RWPE2 (cell line): ENCODE data around the gene TAS2R10.

Experiments used
- ATAC-seq: fragments of 200-7000 bp; cut with Tn5 transposase; 3 replicates; pipeline ENCODE4 v1.9.1; 2021; ENCODE audit warnings: low read depth
- DNase-seq: peaks from one replicate; pipeline ENCODE4 v3.0.0-alpha.2; 2020; ENCODE audit warnings: low spot score
- H3K27ac ChIP-seq: fragments of 450-650 bp; 2 replicates; pipeline ENCODE4 v1.5.1; 2017; ENCODE audit warnings: mild to moderate bottlenecking; ENCODE audit not compliant: poor library complexity, severe bottlenecking
- H3K27me3 ChIP-seq: fragments of 250-450 bp; sonication (Bioruptor Pico); 2 replicates; pipeline ENCODE4 v1.5.1; 2021; ENCODE audit warnings: mild to moderate bottlenecking, moderate library complexity; ENCODE audit not compliant: insufficient read depth, poor library complexity, severe bottlenecking
- H3K36me3 ChIP-seq: fragments of 250-450 bp; sonication (Bioruptor Pico); 2 replicates; pipeline ENCODE4 v1.5.1; 2020; ENCODE audit warnings: low read depth, mild to moderate bottlenecking, moderate library complexity
- H3K4me1 ChIP-seq: fragments of 250-450 bp; sonication (Bioruptor Pico); 2 replicates; pipeline ENCODE4 v1.5.1; 2021; ENCODE audit warnings: mild to moderate bottlenecking, moderate library complexity; ENCODE audit not compliant: insufficient read depth, poor library complexity, severe bottlenecking
- H3K4me3 ChIP-seq: fragments of 250-450 bp; sonication (Bioruptor Pico); 2 replicates; pipeline ENCODE4 v1.5.1; 2021; ENCODE audit warnings: mild to moderate bottlenecking, moderate library complexity; ENCODE audit not compliant: severe bottlenecking
- H3K9me3 ChIP-seq: fragments of 250-450 bp; sonication (Bioruptor Pico); 2 replicates; pipeline ENCODE4 v1.5.1; 2021; ENCODE audit warnings: mild to moderate bottlenecking, moderate library complexity; ENCODE audit not compliant: severe bottlenecking
- CTCF ChIP-seq: fragments of 450-650 bp; IDR thresholded peaks from one replicate; pipeline ENCODE4 v1.5.1; 2017; ENCODE audit warnings: mild to moderate bottlenecking, moderate library complexity; ENCODE audit not compliant: poor library complexity, severe bottlenecking

TAS2R10 gene

DNA sequence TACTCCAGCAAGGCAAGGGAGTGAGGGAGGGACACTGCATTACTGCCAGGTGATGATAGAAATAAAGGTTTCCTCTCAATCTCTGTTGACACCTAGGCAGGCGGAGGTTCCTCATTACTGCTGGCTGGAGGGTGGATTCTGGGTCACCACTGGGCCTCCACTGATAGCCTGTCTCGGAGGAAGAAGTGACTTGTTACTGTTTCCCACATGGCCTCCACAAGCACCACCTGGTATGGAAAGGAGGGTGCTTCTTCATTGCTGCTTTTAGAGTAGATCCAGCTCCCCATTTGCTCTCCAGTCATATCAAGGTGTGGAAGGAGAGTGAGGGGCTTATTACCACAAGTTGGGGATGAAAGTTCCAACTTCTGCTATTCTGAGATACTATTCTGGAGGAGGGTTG lies 16.7 kb upstream of the TAS2R10 start:
- H3K36me3 ChIP-seq, result no peaks in the 10 kb centered on the region
- no peak overlapping the region for H3K27ac ChIP-seq
- no peak overlapping the region for H3K4me3 ChIP-seq
- H3K9me3 ChIP-seq, result no peaks in the 10 kb centered on the region
- DNase-seq (no peak), ATAC-seq (no peak)
- H3K4me1 ChIP-seq, result no peaks in the 10 kb centered on the region
- H3K27me3 ChIP-seq, result no peaks in the 10 kb centered on the region
- TF ChIP-seq CTCF, result no peak

DNA sequence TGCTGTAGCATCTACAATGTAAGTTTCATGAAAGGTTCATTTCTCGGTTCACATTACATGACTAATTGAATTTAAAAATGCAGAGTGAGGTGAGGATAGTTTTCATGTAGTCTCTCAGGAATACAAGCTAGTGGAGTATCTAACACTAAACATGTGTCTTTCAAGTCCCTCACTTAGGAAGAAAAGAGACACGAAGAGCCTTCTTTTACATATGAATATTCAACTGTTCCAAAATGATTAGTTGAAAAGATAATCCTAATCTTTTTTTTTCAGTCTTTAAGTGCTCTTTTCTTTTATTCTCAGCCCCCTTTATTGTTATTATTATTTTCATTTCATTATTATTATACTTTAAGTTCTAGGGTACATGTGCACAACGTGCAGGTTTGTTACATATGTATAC lies 12.3 kb upstream of the TAS2R10 start:
- ATAC-seq, result no peak

DNA sequence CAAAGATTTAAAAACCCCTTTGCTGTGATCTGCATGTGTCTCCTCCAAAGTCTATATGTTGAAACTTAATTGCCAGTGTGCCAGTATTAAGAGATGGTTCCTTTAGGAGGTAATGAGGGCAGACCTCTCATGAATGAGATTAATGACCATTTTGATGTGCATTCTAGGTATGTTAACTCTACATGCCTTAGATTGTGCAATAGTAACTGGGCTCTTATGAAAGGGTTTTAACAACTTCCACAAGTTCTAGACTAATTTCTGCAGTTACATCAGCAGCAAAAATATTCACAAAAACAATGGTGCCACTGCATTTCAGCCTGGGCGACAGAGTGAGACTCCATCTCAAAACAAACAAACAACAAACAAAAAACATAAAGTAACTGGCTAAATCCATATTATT lies 3.8 kb upstream of the TAS2R10 start:
- H3K9me3 ChIP-seq, result no peaks in the 10 kb centered on the region
- H3K4me3 ChIP-seq, result no peak overlapping the region
- H3K4me1 ChIP-seq, result no peaks in the 10 kb centered on the region
- no peaks in the 10 kb centered on the region for H3K36me3 ChIP-seq
- no peak for TF ChIP-seq CTCF
- H3K27ac ChIP-seq, result no peak overlapping the region
- ATAC-seq, result no peak
- DNase-seq, result no peak
- H3K27me3 ChIP-seq, result no peaks in the 10 kb centered on the region

More for the DNA sequence above, 12.3 kb upstream of the TAS2R10 start:
- no peak overlapping the region for H3K27ac ChIP-seq
- H3K9me3 ChIP-seq, result no peaks in the 10 kb centered on the region
- H3K4me3 ChIP-seq, result no peak overlapping the region
- TF ChIP-seq CTCF, result no peak
- H3K36me3 ChIP-seq, result no peaks in the 10 kb centered on the region
- H3K4me1 ChIP-seq, result no peaks in the 10 kb centered on the region
- DNase-seq, result no peak
- no peaks in the 10 kb centered on the region for H3K27me3 ChIP-seq

GRCh38 chr12:10824957-10825356 lies 1.2 kb downstream of the TAS2R10 start:
- H3K9me3 ChIP-seq, result no peaks in the 10 kb centered on the region
- no peak for TF ChIP-seq CTCF
- no peaks in the 10 kb centered on the region for H3K36me3 ChIP-seq
- H3K27me3 ChIP-seq, result no peaks in the 10 kb centered on the region
- DNase-seq (no peak), ATAC-seq (no peak)
- no peak overlapping the region for H3K4me3 ChIP-seq
- no peak overlapping the region for H3K27ac ChIP-seq
- no peaks in the 10 kb centered on the region for H3K4me1 ChIP-seq

GRCh38 chr12:10811883-10812536 lies 14.1 kb downstream of the TAS2R10 start:
- no peak for ATAC-seq
- no peaks in the 10 kb centered on the region for H3K4me1 ChIP-seq
- no peak overlapping the region for H3K4me3 ChIP-seq
- DNase-seq, result no peak
- H3K9me3 ChIP-seq, result no peaks in the 10 kb centered on the region
- no peaks in the 10 kb centered on the region for H3K36me3 ChIP-seq
- TF ChIP-seq CTCF, result no peak
- H3K27ac ChIP-seq, result no peak overlapping the region
- H3K27me3 ChIP-seq, result no peaks in the 10 kb centered on the region
